ENCODE results near the gene MGAT4B.

DNA sequence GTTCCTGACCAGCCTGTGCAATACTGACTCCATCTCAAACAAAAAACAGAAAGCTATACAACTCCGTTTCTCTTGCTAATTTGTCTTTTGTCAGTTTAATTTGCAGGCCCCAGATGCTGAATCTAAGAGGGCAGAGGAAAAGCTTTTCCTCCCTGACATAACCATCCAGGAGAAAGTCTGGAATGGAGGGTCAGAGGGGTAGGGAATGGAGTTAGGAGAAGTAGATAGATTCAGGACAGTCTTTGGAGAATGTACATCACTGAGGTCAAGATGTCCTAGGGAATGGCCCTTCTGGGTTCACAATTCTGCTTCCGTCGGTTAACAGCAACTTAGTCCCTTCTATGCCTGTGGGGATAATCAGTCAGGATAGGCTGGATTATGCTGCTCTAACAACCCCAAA lies 7.4 kb upstream of the MGAT4B start:
- TF ChIP-seq POLR2A (IDR thresholded peaks at IDR 0.05): no peak
- no peak for TF ChIP-seq EP300 (IDR thresholded peaks at IDR 0.05)
- TF ChIP-seq, protein P1, sequence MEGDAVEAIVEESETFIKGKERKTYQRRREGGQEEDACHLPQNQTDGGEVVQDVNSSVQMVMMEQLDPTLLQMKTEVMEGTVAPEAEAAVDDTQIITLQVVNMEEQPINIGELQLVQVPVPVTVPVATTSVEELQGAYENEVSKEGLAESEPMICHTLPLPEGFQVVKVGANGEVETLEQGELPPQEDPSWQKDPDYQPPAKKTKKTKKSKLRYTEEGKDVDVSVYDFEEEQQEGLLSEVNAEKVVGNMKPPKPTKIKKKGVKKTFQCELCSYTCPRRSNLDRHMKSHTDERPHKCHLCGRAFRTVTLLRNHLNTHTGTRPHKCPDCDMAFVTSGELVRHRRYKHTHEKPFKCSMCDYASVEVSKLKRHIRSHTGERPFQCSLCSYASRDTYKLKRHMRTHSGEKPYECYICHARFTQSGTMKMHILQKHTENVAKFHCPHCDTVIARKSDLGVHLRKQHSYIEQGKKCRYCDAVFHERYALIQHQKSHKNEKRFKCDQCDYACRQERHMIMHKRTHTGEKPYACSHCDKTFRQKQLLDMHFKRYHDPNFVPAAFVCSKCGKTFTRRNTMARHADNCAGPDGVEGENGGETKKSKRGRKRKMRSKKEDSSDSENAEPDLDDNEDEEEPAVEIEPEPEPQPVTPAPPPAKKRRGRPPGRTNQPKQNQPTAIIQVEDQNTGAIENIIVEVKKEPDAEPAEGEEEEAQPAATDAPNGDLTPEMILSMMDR (IDR thresholded peaks at IDR 0.05): no peak

All from tibial nerve (tissue), 4 donors.